NCI-H2081 (cell line): ENCODE results near the gene CBLN3.

Experiments used
- DNase-seq, 2 experiments: peaks; one replicate each; lab custom pipeline; 2025; lab: John Stamatoyannopoulos, UW

The CBLN3 gene

DNA sequence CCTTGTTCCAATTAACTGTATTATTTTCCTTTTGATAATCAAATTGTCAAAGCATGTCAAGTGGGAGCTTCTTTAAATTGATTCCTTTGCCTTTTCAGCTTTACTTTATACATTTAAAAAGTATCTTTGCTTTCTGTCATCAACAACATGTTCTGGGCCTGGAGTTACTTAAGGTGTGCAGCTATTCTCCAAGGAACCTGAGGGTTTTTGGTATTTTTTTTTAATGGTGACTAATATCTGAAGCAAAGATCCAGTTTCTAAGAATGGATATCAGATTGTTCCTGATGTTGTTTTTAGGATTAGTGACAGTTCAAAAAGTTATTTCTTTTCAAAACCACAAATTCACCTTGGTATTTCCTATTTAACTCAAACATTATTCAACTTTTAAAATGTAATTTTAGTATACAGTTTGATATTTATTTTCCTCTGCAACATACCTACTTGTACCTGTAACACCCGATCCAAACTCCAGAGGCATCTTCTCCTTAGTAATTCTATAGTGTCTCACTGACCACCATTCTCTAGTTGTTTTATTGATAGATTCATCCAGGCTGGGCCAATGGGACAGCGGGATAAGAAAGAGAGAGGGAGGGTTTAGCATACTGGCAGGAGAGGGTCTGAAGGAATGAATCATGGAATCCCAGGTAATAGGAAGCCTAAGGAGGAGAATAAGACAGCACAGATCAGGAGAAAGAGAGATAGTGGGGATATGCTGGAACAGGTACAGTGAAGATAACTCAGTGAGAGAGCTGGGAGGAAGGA, 3.1 kb downstream of the CBLN3 start:
- DNase-seq: no peak

DNA sequence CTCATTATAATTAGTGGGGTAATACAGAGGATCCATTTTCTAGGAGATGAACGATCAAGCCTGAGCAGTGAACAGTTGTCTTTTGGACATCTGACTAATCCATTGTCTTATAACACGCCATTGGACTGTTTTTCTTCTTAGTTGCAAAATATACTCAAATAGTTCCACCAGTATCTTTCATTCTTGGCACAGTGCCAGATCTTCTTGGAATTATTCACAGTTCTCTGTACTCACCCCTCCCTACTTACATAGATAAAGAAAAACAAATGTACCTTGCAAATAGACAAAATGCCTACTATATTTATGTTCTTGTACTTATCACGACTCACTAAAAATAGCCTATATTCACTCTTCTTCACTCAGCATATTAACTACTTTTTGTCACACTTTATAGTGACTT, 3.8 kb downstream of the CBLN3 start:
- DNase-seq: no peak

DNA sequence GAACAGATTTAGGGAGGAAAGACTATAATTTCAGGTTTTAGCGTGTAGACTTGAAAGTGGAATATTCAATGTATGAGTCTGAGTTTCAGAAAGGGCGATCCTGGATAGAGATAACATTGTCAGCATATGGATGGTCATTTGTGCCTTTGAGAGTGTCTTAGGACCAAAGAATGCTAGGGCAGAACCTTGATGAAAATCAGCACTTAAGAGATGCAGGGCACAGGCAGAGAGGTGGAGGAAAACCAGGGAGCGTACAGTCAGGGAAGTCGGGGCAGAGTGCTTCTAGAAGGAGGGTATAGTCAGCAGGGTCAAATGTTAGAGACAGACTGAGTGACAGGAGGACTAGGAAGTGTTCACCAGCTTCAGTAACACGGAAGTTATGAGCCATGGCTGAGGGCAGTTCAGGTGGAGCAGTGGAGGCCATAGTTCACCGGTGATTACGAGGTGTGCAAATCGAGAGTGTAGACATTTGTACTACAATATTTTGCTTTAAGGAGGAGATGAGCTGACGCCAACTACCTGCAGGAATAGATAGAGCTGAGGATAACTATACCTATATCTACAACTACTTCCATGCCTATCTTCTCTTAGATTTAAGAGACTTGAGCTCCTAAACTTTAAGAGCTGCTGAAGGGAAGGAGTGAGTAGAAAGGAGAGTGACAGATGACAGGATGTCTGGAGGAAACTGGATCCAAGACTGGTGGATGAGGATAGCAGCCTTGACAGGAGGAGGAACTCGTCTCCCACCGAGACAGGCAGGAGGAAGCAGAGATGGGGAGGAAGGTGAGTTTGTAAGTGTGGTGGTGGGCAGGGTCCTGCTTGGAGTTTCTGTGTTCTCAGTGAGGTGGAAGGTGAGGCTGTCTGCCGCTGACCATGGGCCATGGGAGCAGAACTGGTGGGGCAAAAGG, 6.5 kb downstream of the CBLN3 start:
- no peak for DNase-seq

DNA sequence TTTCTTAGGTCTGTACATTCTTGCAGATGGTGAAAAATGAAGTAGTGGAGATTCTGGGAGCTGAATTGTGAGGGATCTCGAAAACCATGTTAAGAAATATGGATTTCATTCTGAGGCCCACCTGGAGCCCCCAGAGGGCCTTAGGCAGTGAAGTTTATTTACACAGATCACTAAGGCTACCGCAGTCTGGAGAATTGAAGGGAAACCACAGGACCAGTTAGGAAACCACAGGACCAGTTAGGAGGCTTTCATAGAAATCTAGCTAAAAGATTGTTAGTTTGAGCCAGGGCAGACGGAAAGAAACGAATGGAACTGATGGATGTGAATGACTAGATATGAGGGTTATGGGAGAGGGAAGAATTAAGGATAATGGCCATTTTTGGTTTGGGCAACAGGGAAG, 7.2 kb downstream of the CBLN3 start:
- DNase-seq: no peak

DNA sequence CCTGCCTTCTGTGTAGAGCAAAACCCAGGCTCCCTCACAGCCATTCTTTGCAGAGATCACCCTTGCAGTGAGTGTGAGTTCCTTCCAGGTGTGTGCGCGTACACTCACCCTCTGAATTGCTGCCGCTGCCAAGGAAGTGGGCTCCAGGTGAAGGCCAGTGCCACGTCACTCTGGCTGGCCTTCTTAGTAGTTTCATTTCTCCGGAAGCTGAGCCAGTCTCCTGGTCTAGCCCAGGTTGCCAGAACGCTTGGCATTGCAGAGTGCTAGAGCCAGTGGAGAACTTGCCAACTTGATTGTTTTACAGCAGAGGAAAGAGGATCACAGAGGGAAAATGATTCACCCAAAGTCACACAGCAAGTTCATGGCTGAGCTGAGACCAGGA, 11.0 kb downstream of the CBLN3 start:
- no peak for DNase-seq

DNA sequence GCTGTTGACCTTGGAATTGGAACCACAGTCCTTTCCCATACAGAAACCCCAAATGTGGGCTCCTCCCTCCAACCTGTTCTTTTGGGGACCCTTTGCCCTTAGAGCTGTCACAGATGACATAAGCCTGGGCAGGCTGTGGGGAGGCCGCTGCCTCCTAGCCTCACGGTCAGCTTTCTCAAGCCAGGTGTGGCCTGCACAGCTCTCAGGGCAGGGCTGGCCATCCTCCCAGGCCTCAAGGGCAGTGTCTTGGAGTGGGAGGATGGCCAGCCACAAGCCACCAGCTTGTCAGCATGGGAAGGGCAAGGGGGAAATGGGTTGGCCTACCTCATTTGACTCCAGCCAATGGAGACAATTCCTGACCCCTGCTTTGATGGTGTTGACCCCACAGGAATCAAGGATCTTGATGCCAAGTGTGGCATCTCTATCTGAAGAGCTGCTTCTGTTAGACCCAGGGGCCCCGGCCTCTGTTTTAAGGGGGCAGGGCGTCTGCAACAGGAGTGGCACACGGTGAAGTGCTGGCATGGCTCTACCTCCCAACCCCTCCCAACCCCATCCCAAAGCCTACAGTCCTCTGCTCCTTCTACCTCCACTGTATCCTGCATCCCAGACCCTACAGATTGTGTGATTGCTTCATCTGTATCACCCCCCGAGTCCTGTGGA, 11.5 kb downstream of the CBLN3 start:
- no peak for DNase-seq

DNA sequence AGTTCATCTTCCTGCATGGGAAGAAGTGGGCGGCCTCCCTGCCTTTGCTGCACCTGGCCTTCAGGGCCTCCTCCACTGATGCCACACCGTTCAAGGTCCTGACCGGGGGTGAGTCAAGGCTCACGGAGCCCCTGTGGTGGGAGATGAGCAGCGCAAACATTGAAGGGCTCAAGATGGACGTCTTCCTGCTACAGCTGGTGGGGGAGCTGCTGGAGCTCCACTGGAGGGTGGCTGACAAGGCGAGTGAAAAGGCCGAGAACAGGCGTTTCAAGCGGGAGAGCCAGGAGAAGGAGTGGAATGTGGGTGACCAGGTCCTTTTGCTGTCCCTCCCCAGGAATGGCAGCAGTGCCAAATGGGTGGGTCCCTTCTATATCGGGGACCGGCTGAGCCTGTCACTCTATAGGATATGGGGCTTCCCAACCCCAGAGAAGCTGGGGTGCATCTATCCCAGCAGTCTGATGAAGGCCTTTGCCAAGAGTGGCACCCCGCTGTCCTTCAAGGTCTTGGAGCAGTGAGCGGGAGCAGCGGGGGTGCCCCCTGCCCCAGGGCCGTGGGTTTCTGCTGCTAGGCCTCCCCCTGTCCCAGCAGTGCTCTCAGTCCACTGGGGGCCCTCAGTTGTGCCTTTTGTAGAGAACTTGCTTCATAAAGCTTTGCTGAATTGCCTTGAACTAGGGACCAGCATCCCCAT, 12.4 kb downstream of the CBLN3 start:
- no peak for DNase-seq

DNA sequence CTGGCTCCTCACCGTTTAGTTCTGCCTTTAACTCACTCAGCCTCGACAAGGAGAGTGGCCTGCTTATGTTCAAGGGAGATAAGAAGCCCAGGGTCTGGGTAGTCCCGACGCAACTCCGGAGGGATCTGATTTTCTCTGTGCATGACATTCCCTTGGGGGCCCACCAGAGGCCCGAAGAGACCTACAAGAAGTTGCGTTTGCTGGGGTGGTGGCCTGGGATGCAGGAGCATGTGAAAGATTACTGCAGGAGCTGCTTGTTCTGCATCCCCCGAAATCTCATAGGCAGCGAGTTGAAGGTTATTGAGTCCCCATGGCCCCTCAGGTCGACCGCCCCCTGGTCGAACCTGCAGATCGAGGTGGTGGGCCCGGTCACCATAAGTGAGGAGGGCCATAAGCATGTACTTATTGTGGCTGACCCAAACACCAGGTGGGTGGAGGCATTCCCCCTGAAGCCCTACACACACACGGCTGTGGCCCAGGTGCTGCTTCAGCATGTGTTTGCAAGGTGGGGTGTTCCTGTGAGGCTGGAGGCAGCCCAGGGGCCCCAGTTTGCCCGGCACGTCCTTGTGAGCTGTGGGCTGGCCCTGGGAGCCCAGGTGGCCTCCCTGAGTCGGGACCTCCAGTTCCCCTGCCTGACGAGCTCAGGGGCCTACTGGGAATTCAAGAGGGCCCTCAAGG, 13.1 kb downstream of the CBLN3 start:
- no peak for DNase-seq

DNA sequence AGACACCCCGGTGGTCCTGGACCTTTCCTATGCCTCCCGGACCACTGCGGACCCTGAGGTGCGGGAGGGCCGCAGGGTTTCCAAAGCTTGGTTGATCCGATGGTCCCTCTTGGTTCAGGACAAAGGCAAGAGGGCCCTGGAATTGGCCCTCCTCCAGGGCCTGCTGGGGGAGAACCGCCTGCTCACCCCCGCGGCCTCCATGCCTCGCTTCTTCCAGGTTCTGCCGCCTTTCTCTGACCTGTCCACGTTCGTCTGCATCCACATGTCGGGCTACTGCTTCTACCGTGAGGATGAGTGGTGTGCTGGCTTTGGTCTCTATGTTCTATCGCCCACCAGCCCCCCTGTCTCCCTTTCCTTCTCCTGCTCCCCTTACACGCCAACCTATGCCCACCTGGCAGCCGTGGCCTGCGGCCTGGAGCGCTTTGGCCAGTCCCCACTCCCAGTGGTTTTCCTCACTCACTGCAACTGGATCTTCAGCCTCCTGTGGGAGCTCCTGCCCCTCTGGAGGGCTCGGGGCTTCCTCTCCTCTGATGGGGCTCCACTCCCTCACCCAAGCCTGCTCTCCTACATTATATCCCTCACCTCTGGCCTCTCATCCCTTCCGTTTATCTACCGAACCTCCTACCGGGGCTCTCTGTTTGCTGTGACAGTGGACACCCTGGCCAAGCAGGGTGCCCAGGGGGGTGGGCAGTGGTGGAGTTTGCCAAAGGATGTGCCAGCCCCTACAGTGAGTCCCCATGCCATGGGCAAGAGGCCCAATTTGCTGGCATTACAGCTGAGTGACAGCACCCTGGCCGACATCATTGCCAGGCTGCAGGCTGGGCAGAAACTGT, 13.8 kb downstream of the CBLN3 start:
- no peak for DNase-seq

DNA sequence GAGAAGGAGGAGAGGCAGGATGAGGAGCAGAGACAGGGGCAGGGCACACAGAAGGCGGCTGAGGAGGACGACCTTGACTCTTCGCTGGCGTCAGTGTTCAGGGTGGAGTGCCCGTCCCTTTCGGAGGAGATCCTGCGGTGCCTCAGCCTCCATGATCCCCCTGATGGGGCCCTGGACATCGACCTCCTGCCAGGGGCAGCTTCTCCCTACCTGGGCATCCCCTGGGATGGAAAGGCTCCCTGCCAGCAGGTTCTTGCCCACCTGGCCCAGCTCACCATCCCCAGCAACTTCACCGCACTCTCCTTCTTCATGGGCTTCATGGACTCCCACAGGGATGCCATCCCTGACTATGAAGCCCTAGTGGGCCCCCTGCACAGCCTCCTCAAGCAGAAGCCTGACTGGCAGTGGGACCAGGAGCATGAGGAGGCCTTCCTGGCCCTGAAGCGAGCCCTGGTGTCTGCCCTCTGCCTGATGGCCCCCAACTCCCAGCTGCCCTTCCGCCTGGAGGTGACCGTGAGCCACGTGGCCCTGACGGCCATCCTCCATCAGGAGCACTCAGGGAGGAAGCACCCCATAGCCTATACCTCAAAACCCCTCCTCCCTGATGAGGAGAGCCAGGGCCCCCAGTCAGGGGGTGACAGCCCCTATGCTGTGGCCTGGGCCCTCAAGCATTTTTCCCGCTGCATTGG, 14.6 kb downstream of the CBLN3 start:
- no peak for DNase-seq

DNA sequence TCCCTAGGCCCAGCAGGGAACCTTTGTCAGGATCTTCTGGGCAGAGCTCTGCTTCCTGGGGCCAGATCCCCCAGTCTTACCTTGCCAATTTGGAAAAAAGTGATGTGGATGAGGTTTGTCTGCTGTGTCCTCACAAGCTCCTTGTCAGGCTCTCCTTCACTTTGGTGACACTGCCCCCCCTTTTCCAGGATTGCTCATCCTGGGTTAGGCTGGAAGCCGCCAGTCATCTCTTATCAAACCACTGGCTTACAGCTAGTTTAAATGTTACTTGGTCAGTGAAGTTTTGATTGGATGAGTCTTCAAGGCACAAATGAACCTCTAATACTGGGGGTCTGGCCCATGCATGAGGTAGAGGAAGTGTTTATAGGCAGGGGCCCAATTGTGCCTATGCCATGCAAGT, 15.4 kb downstream of the CBLN3 start:
- no peak for DNase-seq

DNA sequence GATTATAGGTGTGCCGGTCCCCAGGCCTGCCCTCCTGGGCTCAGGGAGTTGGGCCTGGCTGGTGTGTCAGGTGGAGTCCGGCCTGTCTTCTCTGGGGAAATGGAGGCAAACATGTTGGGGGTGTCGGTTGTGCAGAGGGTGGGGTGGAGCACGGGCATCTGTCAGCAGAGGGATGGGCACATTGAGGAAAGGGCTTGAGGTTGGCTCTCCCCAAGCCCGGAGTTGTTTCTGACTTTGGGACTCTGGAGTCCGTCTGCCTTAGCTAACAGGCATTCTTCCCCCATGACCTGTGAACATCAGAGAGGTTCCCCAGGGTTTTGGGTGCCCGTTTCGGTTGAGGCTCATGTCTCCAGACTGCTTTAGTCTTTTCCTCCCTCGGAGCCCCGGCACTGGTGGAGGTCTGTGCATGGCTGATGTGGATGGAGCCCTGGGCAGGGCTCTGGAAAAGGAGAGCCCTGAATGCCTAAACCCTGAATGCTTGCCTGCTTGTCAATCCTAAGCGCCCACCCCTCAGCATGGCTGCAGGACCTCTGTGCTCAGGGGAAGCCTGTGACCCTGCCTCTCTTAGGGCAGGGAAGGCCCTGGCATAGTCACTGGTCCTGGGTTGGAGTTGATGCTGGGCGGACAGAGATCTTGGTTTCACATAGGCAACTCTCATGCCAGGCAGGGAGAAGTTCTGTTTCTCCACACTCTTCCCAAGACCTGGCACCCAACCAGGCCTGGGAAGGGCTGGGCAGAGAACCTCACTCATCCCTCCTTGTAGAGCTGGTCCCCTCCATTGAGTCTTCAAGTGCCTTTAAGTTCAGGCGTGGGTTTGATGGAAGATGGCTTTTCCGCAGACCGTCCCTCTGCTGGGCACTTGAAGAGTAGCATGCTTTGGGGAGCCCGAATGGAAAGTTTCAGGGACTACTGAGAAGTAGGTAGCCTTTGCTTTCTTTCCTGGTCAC, 17.8 kb downstream of the CBLN3 start:
- peak; percentile 1 to 23 for DNase-seq

DNA sequence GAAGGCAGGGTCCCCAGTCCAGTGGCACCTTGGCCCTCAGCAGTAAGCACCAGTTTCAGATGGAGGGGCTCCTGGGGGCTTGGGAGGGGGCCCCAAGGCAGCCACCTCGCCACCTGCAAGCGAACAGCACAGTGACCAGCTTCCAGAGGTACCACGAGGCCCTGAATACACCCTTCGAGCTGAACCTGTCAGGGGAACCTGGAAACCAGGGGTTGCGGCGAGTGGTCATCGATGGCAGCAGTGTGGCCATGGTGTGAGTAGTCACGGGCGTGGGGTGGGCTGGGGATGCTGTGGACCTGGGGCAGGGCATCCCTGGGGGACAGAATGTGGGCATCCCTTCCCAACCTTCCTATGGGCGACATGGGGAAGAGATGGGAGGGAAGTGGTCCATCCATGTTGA, 19.5 kb downstream of the CBLN3 start:
- DNase-seq: no peak

DNA sequence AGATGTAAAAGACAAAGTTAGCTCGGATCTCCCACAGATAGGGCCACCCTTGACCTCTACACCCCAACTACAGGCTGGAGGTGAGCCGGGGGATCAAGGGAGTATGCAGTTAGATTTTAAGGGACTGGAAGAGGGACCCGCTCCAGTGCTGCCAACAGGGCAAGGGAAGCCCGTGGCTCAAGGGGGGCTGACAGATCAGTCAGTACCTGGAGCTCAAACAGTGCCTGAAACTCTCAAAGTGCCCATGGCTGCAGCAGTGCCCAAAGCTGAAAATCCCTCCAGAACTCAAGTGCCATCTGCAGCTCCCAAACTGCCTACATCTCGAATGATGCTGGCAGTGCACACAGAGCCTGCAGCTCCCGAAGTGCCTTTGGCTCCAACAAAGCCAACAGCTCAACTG, 20.3 kb downstream of the CBLN3 start:
- no peak for DNase-seq

DNA sequence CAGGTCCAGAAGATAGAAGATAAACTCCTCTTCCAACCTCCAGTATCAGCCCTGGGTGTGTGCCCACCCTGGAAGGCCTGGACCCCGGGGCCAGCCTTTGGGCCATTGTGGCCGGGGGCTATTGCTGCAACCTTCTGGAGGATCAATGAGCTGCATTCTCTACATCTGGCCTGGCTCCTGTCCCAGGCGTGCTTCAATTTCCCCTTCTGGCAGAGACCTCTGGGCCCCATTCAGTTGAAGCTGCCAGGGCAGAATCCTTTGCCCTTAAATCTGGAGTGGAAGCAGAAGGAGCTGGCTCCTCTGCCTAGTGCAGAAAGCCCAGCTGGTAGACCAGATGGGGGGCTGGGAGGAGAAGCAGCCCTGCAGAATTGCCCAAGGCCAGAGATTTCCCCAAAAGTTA, 20.7 kb downstream of the CBLN3 start:
- DNase-seq: no peak

DNA sequence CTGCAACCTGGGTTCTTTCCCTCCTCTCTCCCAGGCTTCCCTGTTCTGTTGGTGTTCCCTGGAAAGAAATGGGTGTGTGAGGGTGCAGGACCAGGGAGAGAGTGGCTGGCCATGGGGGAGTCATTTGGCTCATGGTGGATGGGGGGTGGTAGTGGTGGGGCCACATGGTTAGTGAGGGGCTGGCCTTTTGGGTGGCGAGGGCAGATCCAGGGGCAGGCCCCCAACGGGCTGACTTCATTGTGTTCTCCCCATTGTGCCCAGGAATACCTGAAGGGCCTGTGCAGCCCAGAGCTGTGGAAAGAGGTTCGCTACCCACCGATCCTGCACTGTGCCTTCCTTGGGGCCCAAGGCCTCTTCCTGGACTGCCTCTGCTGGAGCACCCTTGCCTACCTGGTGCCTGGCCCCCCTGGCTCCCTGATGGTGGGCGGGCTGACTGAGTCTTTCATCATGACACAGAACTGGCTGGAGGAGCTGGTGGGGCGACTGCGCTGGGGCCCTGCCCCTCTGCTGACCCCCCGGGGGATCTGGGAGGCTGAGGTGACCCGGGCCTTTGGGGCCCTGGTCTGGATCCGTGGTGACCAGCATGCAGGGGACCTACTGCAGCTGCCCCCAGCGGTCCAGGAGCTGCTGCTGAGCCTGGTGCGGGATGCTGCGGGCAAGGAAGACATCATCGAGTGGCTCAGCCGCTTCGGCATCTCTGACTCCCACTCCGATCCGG, 21.7 kb downstream of the CBLN3 start:
- no peak for DNase-seq

DNA sequence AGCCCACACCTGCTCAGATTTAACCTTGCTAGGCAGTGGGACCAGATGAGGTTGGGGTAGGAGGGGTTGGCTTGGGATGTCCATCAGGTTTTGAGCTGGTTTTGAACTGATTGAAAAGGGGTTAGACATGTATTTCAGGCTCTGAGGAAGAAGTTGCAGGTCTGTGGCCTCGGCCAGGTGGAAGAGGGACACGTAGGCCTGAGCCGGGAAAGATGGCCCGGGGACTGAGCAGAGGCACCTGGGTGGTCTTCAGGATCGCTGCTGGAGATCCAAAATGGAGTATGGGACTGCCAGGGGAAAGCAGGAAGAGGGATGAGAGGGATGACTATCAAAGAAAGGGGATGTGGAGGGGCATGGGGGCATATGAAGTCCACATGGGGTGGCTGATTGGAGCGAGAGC, 23.1 kb downstream of the CBLN3 start:
- no peak for DNase-seq

DNA sequence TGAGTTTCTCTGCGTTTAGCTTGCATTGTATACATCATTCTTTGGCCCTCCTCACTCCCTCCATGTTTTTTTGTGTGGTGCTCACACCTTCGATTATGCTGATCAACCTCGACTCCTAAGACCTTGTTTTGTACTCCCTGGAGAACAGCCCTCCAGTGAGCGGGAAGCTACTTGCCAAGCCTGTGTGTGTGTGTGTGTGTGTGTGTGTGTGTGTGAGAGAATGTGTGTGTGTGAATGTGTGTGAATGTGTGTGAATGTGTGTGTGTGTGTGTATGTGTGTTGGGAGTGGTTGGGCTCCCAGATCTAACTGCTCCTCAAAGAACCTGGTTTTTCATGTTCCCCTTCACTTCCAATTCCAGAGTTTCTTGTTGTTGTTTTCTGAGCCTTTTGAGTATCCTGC, 24.7 kb downstream of the CBLN3 start:
- no peak for DNase-seq
